Measurements from ENCODE around the gene EGFL6. TPM values are rescaled to one million over a fixed set of nuclear protein-coding genes. Genes with fewer than 3 reads are reported as not detected.

EGFL6 gene, protein sequence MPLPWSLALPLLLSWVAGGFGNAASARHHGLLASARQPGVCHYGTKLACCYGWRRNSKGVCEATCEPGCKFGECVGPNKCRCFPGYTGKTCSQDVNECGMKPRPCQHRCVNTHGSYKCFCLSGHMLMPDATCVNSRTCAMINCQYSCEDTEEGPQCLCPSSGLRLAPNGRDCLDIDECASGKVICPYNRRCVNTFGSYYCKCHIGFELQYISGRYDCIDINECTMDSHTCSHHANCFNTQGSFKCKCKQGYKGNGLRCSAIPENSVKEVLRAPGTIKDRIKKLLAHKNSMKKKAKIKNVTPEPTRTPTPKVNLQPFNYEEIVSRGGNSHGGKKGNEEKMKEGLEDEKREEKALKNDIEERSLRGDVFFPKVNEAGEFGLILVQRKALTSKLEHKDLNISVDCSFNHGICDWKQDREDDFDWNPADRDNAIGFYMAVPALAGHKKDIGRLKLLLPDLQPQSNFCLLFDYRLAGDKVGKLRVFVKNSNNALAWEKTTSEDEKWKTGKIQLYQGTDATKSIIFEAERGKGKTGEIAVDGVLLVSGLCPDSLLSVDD
- total RNA-seq (2014; rRNA removed; shearing (Covaris generic)), result not detected in 2 replicates
- polyA plus RNA-seq (2014; cell fraction: nucleus; rRNA removed), result not detected in 2 replicates

DNA sequence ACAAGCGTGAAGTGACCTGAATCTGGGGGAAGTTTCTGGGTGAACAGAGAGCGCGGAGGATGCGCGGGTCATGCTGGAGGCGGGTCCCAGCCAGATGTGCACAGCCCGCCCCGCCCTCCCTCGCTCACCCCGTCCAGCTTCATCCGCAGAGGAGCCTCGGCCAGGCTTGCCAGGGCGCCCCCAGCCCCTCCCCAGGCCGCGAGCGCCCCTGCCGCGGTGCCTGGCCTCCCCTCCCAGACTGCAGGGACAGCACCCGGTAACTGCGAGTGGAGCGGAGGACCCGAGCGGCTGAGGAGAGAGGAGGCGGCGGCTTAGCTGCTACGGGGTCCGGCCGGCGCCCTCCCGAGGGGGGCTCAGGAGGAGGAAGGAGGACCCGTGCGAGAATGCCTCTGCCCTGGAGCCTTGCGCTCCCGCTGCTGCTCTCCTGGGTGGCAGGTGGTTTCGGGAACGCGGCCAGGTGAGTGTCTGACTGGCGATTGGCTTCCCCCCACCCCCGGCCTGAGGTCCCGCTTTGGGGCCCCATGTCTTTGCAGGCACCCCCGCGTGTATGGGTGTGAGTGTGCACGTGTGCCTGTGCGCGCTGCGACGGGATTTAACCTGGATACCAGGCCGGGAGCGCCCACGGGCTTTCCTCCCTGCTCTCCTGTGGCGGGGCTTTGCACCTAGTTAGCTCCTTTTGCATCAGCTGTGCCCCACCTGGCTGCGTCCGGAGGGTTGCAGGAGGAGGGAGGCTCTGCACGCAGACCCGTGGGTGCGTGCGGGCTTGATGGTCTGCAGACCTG is at the start of gene EGFL6:
Gene EGFL6 (plus strand): TSS at position 123 of the 782 bp plus-strand sequence. CDS start 261 bp downstream, at position 384.
- no peak for DNase-seq (ENCODE audit: extremely low read depth, low read depth)

DNA sequence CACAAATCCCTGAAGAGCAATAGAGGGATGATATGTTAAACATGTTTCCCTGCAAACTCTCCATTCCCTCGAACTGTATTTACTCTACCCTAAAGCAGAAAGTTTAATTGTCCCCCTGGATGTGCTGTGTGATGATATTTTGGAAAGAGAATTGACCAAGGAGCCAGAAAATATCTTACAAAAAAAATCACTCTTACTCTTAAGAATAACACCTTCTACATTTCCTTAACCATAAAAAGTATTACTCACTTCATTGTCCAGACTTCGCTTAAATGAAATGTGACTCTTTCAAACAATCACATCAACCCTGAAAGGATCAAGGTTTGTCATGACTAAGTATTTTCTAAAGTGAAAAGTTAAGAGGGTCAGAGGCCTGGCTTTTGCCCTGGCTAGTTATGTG is 49.0 kb upstream of the EGFL6 start:
- no peak for DNase-seq (ENCODE audit: extremely low read depth, low read depth)

DNA sequence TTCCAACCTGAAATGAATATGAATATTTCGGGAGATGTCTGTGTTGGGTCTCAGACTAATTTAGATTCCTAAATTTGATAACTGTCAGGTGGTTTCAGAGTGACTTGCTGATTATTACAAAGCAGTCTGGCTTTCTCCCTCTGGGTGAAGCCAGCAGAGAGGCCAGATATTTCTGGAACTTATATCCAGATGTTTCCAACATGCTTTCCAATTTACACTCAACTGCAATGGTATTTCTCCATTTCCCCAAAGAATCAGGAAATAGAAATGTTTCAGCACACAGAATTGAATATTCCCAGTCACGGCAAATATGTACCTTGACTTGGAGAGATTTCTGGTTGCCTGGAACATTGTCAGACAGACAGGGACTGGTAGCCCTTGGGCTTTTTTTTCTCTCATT is 48.5 kb upstream of the EGFL6 start:
- no peak for DNase-seq (ENCODE audit: extremely low read depth, low read depth)

DNA sequence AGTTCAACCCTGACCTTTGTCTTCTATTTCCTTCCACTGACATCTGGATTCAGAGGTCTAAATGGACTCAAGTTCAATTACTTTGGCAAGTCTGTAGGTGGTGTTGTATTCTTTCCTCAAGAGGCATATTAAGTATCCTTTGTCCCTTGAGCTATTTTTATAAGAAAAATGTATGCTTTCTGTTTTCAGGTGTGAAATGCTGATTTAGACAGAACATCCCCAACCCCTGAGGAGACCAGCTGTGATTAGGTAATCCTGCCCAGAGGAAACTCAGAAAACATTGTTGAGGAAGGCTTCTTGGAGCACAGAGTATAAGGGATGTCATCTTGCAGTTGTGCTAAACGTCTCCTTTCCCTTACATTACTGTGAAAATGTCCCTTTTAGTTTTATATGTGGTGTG is 46.6 kb upstream of the EGFL6 start:
- DNase-seq (ENCODE audit: extremely low read depth, low read depth), result no peak

DNA sequence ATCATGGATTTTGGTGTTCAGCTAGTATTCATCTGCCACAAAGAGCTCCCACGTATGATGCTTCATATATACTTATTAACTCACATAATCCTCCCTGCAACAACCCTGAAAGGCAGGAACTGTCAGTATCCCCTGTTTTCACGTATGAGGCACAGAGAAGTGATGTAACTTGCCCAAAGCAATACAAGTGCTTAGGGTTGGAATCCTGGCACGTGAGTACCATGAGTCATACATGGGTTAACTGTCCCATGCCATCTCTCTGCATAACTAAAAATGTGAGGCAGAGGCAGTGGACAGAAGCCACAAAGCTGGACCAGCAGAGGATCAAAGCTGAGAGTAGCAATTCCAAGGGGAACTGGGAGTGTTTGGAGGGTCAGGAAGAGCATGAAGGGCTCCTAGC is 35.7 kb upstream of the EGFL6 start:
- no peak for DNase-seq (ENCODE audit: extremely low read depth, low read depth)

DNA sequence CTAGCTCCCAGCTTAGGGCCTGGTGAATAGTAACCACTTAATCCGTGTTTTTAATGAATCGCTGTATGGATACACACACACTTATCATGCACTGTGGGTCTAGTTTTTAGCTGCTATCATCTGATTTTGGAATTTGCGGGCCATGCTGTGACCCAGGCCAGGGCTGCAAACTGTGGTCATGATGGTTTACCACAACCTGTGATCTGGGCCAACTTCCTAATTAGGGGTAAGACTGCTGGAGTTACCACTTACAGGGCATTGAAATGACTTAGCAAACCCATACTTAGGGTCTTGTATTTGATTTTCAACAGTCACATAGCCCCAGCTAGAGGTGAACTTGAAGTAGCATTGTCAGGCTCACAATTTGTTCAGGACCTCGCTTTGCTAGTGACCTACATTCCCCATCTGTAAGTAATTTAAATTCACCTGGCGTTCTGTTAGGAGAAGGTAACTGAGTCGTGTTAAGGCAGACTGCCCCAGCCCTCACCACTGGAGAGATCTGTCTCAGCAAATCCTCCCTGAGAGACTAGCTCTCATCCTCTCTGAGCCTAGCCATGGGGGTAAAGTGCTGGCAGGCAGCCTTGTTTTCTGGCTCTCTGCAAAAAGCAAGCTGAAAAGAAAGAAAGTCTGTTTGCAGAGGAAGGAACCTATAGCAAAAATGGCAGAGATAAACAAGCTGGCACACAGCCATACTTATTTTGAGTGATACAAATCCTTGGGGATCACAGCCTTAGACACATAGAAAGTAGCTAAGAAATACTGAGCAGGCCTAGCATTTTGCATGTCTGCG is 33.8 kb upstream of the EGFL6 start:
- DNase-seq (ENCODE audit: extremely low read depth, low read depth), result no peak

DNA sequence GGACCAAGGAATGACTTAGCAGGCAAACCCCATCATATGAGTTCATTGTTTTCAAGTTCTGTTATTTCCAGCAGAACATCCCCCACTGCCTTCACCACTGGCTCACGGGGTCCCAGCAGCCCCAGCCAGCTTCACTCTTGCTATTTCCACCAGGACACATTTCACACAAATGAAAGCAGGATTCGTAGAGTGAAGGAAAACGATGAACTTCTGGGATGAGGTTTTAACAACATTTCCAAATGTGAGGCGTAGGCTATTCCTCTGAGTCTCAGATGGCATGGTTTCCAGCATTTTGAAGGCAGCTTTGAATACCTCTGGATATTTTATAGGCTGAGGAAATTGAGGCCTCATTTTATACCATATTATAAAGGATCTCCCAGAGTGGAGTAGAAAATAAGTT is 32.9 kb upstream of the EGFL6 start:
- no peak for DNase-seq (ENCODE audit: extremely low read depth, low read depth)

DNA sequence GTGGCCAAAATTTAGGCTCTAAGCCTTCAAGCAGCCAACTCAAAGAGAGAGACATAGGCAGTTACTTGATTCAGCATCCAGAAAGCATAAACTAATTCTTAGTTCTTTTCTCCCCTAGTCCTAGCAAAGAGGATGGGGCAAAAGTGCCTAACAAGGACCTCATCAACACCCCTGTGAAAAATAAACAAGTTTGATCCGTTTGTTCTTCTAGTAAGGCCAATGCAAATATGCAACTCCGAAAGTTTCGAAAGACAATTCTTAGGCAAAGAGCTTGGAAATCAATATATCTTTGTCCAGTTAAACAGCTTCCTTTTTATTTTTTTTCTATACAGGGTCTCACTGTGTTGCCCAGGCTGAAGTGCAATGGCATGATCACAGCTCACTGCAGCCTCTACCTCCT is 31.0 kb upstream of the EGFL6 start:
- no peak for DNase-seq (ENCODE audit: extremely low read depth, low read depth)

DNA sequence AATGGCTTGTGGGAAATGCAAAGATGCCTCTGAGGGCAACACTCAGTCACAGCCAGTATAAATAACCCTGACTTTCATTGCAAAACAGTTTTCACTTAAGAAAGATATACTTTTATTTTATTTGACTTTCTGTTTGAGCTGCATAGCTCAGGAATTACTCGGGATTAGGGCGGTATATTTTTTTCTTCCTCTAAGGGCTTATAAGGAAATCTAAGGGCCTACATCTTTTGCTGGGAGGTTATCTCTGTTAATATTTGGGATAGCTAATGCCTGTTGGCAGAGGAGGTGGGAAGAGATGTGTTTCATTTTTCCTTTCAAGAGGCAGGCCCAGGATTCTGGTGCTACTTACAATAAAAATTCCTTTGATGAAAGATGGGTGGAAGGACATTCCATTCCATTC is 28.8 kb upstream of the EGFL6 start:
- no peak for DNase-seq (ENCODE audit: extremely low read depth, low read depth)

DNA sequence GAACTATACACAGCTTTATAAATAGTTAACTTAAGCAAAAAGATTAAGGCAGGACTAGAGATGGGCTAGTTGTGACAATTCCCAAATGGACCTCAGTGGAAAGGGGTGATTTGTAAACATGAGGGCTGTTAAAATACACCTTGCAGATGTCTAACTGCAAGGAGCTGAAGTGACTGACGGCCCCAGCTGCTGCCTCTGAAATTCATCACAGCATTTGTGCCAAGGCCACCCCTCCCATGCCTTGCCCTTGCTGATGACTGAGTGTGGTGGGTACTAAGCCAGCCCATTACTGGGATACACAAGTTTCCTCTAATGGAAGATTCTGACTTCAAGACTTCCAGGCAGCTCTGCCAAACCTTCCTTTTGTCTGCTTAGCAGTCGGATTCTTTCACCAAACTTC is 23.7 kb upstream of the EGFL6 start:
- DNase-seq (ENCODE audit: extremely low read depth, low read depth), result no peak

DNA sequence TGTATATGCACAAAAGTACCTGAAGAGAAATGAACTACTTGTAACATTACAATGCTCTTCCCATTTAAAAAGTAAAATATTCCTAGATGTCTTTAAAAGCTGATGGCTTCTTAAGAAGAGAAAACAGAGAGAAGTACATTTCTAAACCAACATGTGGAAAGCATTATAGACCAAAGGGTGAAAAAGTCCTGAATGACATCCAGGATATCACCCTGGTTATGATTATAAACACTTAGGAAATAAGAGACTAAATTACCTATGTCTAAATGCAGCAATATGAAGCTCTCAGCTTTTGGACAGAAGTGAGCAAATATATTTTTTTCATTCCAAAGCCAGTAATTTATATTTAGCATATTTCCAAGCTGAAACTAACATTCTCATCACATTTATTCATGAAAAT is 21.7 kb upstream of the EGFL6 start:
- DNase-seq (ENCODE audit: extremely low read depth, low read depth), result no peak

DNA sequence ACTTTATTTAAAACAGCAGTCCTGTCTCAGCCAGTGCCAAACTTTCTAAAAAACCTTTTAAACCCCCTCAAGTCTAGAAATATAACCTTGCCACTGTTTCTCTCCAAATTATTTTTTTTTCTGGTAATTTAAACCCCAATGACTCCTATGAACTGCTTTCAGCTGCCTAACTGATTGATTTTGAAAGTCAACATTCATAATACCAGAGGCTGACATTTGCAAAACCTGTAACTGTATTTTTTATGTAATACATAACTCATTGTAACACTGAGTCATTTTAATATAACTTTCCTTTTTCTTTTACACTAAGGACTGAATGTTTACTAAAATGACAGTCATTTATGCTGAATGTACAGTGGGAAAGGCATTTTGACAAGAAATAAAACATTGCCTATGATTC is 19.1 kb upstream of the EGFL6 start:
- no peak for DNase-seq (ENCODE audit: extremely low read depth, low read depth)

DNA sequence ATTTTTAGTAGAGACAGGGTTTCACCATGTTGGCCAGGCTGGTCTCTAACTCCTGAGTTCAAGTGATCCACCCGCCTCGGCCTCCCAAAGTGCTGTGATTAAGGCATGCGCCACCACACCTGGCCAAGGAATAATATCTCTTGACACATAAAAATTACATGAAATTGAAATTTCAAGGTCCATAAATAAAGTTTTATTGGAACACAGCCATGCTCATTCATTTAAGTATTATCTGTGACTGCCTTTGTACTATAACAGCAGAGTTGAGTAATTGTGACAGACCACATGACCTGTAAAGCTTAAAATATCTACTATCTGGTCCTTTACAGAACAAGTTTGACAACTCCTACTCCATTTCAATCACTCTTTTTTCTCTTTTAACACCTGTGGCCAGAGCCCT is 17.8 kb upstream of the EGFL6 start:
- DNase-seq (ENCODE audit: extremely low read depth, low read depth), result no peak

DNA sequence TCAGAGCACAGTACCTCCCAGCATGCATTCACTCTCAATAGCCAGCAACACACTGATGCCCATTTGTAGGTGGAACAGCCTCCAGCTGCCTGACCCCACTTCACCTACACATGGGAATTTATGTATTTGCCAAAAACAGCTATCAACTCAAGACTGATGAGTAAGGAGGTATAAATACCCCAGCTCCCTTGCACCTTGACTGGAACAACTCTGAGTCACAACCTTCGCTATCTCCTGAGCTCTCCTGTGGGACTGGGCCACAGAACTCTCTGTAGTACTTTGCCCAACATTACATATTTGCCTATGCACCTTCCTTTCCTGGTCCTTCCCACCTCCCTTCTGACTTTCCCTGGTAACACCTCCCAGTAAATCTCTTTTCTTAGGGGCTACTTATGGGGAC is 16.5 kb upstream of the EGFL6 start:
- no peak for DNase-seq (ENCODE audit: extremely low read depth, low read depth)

DNA sequence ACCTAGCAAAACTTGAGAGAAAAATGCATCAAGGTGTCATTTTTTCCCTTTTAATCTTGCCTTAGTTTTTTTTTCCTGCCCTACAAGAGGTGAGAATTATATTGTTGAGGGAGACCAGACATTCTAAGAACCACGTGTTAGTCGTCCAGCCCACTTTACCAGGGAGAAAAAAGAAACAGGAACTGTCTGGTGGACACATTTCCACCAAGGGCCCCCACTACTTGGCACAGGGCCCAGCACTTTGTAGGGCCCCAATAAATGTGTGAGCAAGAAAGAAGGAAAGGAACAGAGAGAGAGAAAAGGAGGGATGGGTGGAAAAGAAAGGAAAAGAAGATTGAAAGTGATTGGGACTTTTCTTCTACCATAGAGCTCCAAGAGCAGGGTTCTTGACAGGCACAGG is 3.9 kb upstream of the EGFL6 start:
- DNase-seq (ENCODE audit: extremely low read depth, low read depth), result no peak

DNA sequence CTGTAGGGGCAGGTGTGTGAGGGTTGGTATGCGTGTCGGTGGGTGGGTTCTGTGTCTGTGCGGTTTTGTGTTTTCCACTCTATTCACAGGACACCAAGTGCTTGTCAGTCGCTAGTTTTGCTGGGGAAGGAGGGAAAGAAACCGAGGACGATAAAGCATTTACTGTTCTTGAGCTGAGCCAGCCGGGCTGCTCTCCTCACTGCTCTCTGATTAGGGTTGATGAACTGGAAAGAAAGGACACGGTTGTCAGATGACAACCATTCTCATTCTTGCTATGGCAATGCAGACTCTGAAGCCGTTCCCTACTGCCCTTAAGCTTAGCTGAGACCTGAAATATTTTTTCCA is 832 bp downstream of the EGFL6 start:
- DNase-seq (ENCODE audit: extremely low read depth, low read depth), result no peak

DNA sequence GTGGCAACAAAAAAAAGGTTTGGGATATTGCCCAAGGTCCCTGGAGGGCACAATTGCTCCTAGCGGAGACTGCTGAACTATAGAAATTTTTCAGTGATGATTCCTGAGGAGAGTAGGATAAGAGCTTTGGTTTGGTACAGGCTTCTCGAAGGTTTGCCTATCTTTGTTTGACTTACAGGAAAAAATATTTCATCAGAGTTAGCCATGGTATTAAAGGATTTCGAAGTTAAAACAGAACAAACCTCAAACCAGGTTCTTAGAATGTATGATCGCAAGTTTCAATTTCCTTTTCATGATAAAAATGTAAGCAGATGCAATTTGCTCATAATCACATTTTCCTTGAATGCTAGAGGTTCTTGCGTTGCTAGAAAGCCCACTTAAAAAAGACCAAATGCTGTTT is 1.7 kb downstream of the EGFL6 start:
- no peak for DNase-seq (ENCODE audit: extremely low read depth, low read depth)

DNA sequence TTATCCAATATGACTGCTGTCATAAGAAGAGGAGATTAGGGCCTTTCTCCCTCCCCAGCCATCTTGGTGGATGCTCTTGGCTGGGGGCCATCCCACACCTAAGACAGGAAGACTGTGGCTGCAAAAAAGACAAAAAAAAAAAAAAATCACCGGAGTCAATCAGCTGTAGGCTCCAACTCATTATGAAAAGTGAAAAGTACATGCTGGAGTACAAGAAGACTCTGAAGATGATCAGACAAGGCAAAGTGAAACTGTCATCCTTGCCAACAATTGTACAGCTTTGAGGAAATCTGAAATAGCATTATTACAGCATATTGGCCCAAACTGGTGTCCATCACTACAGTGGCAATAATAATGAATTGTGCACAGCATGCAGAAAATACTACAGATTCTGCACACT is 5.2 kb downstream of the EGFL6 start:
- DNase-seq (ENCODE audit: extremely low read depth, low read depth), result no peak

DNA sequence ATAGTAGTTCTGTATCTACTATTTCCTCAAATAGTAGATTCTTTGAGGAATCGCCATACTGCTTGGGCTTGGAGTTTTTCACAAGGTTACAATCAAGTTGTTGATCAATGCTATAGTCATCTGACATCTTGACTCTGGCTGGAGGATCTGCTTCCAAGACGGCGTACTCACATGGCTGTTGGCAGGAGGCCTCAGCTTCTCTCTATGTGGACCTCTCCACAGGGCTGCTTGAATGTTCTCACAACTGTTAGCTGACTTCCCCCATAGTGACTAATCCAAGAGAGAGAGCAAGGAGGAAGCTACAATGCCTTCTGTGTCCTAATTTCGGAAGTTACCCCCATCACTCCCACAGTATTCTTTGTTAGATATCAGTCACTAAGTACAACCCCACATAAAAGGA is 10.3 kb downstream of the EGFL6 start:
- no peak for DNase-seq (ENCODE audit: extremely low read depth, low read depth)

DNA sequence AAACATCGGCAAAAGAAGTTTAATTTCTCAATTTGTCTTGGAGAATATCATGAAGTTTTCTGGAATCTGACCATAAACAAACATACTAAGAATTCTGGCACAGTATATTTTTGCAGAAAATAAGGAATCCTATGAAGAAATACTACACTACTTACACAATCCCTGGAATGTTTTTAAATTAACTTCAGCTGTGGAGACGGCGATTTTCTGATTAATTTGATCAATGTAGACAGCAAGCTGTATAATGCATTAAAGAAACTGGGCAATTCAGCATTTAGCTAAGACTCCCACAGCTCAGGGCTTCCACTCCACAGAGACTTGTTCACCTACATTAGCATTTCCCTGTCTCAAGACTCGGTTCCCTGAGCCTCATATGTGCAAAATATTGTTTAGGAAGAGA is 12.2 kb downstream of the EGFL6 start:
- DNase-seq (ENCODE audit: extremely low read depth, low read depth), result no peak
